Loucy (cell line): ENCODE measurements around the gene IDUA.

ENCODE experiments used
- H2AFZ ChIP-seq: fragments of 200-600 bp; sonication (generic); 2 replicates; pipeline ENCODE4 v1.6.0; 2016; ENCODE audit warnings: antibody characterized with exemption, mild to moderate bottlenecking, low read length, moderate library complexity
- H3F3A ChIP-seq: fragments of 200-600 bp; 2 replicates; pipeline ENCODE4 v1.6.0; 2016; ENCODE audit warnings: antibody characterized with exemption, low read depth, mild to moderate bottlenecking
- H3K27me3 ChIP-seq: fragments of 200-600 bp; sonication (generic); 2 replicates; pipeline ENCODE4 v1.6.1; 2014; ENCODE audit warnings: low read length, mild to moderate bottlenecking; ENCODE audit not compliant: insufficient read depth, poor library complexity, severe bottlenecking
- H3K36me3 ChIP-seq: fragments of 200-600 bp; sonication (generic); 2 replicates; pipeline ENCODE4 v1.6.1; 2016; ENCODE audit warnings: low read length; ENCODE audit not compliant: insufficient read depth
- H3K4me1 ChIP-seq: fragments of 200-600 bp; sonication (generic); 2 replicates; pipeline ENCODE4 v1.5.1; 2014; ENCODE audit warnings: low read length, mild to moderate bottlenecking; ENCODE audit not compliant: insufficient read depth, poor library complexity, severe bottlenecking
- H3K4me2 ChIP-seq: fragments of 200-600 bp; sonication (generic); 2 replicates; pipeline ENCODE4 v1.6.0; 2014; ENCODE audit warnings: antibody characterized with exemption, low read length, low read depth, mild to moderate bottlenecking; ENCODE audit not compliant: poor library complexity, severe bottlenecking
- H3K4me3 ChIP-seq: fragments of 200-600 bp; sonication (generic); 2 replicates; pipeline ENCODE4 v1.5.1; 2014; ENCODE audit warnings: low read length, mild to moderate bottlenecking, mixed read lengths; ENCODE audit not compliant: poor library complexity, severe bottlenecking
- H3K79me2 ChIP-seq: fragments of 200-600 bp; sonication (generic); 2 replicates; pipeline ENCODE4 v1.6.1; 2014; ENCODE audit warnings: low read length; ENCODE audit not compliant: insufficient read depth
- H3K9ac ChIP-seq: fragments of 200-600 bp; sonication (generic); 2 replicates; pipeline ENCODE4 v1.6.0; 2014; ENCODE audit warnings: mild to moderate bottlenecking, low read depth, low read length, moderate library complexity; ENCODE audit not compliant: poor library complexity, severe bottlenecking
- H3K9me2 ChIP-seq: fragments of 200-600 bp; sonication (generic); replicated peaks from 2 replicates; pipeline ENCODE4 v1.6.1; 2016; ENCODE audit warnings: low read depth, low read length, mixed read lengths
- H3K9me3 ChIP-seq: fragments of 200-600 bp; sonication (generic); 2 replicates; pipeline ENCODE4 v1.6.1; 2014; ENCODE audit warnings: mild to moderate bottlenecking, antibody characterized with exemption, low read length, low read depth; ENCODE audit not compliant: insufficient read depth
- H4K20me1 ChIP-seq: fragments of 200-600 bp; sonication (generic); 2 replicates; pipeline ENCODE4 v1.6.0; 2014; ENCODE audit warnings: antibody characterized with exemption, low read length, mild to moderate bottlenecking; ENCODE audit not compliant: insufficient read depth, poor library complexity, severe bottlenecking
- CTCF ChIP-seq: fragments of 200-600 bp; sonication (generic); conservative IDR thresholded peaks from 2 replicates; pipeline ENCODE4 v1.5.1; 2014; ENCODE audit warnings: mild to moderate bottlenecking, antibody characterized with exemption, low read length
- EZH2phosphoT487 ChIP-seq: fragments of 200-600 bp; IDR thresholded peaks from 2 replicates; pipeline ENCODE4 v1.6.1; 2018; ENCODE audit warnings: antibody characterized with exemption, mild to moderate bottlenecking, moderate library complexity, borderline replicate concordance

The IDUA gene

GRCh38 chr4:1027219-1027914 is 40.5 kb downstream of the IDUA start:
- no peak overlapping the region for H3K4me3 ChIP-seq

GRCh38 chr4:1027915-1028238 is 41.0 kb downstream of the IDUA start:
- TF ChIP-seq EZH2phosphoT487 (no peak), CTCF (no peak)
- H3K27me3 ChIP-seq: no peaks in the 10 kb centered on the region
- no peaks in the 10 kb centered on the region for H3K79me2 ChIP-seq
- no peaks in the 10 kb centered on the region for H3K9me2 ChIP-seq
- no peak overlapping the region for H2AFZ ChIP-seq
- no peaks in the 10 kb centered on the region for H3K4me1 ChIP-seq
- H3F3A ChIP-seq: no peaks in the 10 kb centered on the region
- H3K4me2 ChIP-seq: no peak overlapping the region
- no peaks in the 10 kb centered on the region for H3K9me3 ChIP-seq
- no peaks in the 10 kb centered on the region for H4K20me1 ChIP-seq
- no peak overlapping the region for H3K4me3 ChIP-seq
- peaks cover 17% of the 10 kb centered on the region; the same call in 1 of the 2 replicates for H3K36me3 ChIP-seq
- no peak overlapping the region for H3K9ac ChIP-seq

More at GRCh38 chr4:1027219-1027914, 40.5 kb downstream of the IDUA start:
- Histone ChIP-seq H3K36me3 (peaks cover 17% of the 10 kb centered on the region; the same call in 1 of the 2 replicates), H3K4me1 (no peaks in the 10 kb centered on the region), H3K9me3 (no peaks in the 10 kb centered on the region), H3K79me2 (no peaks in the 10 kb centered on the region), H3F3A (no peaks in the 10 kb centered on the region), H3K4me2 (no peak overlapping the region), H2AFZ (no peak overlapping the region), H4K20me1 (no peaks in the 10 kb centered on the region), H3K27me3 (no peaks in the 10 kb centered on the region), H3K9me2 (no peaks in the 10 kb centered on the region), H3K9ac (no peak overlapping the region)
- TF ChIP-seq CTCF: no peak
- no peak for TF ChIP-seq EZH2phosphoT487

- Histone ChIP-seq H4K20me1 (no peaks in the 10 kb centered on the region), H2AFZ (no peak overlapping the region), H3K9ac (no peak overlapping the region), H3K4me1 (no peaks in the 10 kb centered on the region), H3K9me3 (no peaks in the 10 kb centered on the region), H3K27me3 (no peaks in the 10 kb centered on the region), H3K9me2 (no peaks in the 10 kb centered on the region), H3F3A (no peaks in the 10 kb centered on the region), H3K79me2 (no peaks in the 10 kb centered on the region), H3K36me3 (peaks cover 17% of the 10 kb centered on the region; the same call in 1 of the 2 replicates), H3K4me2 (no peak overlapping the region), H3K4me3 (no peak overlapping the region)
- TF ChIP-seq CTCF: no peak
- TF ChIP-seq EZH2phosphoT487: no peak
Measured at GRCh38 chr4:1028574-1029220, 41.9 kb downstream of the IDUA start.
